Spleen (tissue), 7 donors: ENCODE measurements around the gene COPRS.

Source experiments
- POLR2A ChIP-seq, 3 donors: fragments of 450-650 bp; IDR thresholded peaks; one replicate each; pipeline ENCODE4 v1.5.1; 2017; ENCODE audit warnings: antibody characterized with exemption in 3 of 3, mild to moderate bottlenecking in 1 of 3
- POLR2AphosphoS5 ChIP-seq, 3 donors: sonication (generic); formaldehyde crosslinking; IDR thresholded peaks; one replicate each; pipeline ENCODE4 v1.5.1; 2017; ENCODE audit warnings: antibody characterized with exemption in 3 of 3
- TF ChIP-seq, protein P1 (sequence below), 11 experiments: fragments of 200-600 bp in 7 of 11; fragments of 450-650 bp in 4 of 11; sonication (generic) in 4 of 11; IDR thresholded peaks in 8 of 11; conservative IDR thresholded peaks in 3 of 11; 1 replicate in 7 of 11; 2 replicates in 4 of 11; pipeline versions ENCODE4 v1.4.0 to v1.8.0; 2016 to 2021; ENCODE audit warnings: antibody characterized with exemption in 11 of 11, inconsistent platforms in 4 of 11, mild to moderate bottlenecking in 1 of 11
- donor health status: DM: no; HTN: no; CAD: no; lungs with moderate emphysema.
- donor health status: DM: no; HTN: no; CAD: no.
- donor health status: DM: no; HTN: no; CAD: no.

DNA sequence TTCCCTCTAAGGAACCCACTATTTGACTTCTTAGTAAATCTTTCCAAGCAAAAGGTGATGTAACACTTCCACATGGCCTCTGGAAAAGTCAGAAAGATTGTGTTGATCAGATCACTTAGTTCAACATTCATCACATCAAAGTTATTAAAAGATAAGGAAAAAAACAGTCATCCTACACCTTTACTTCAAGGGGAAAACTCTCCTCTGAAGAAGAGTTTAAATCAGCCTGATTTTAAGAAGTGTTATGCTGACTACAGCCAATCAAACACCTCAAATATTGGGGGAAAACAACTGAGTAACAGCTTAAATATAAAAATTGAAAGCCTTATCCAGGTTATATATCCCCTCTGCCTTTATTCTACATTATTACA, 19.6 kb upstream of the COPRS start:
- TF ChIP-seq POLR2A (IDR thresholded peaks at IDR 0.05), result no peak
- TF ChIP-seq, protein P1, sequence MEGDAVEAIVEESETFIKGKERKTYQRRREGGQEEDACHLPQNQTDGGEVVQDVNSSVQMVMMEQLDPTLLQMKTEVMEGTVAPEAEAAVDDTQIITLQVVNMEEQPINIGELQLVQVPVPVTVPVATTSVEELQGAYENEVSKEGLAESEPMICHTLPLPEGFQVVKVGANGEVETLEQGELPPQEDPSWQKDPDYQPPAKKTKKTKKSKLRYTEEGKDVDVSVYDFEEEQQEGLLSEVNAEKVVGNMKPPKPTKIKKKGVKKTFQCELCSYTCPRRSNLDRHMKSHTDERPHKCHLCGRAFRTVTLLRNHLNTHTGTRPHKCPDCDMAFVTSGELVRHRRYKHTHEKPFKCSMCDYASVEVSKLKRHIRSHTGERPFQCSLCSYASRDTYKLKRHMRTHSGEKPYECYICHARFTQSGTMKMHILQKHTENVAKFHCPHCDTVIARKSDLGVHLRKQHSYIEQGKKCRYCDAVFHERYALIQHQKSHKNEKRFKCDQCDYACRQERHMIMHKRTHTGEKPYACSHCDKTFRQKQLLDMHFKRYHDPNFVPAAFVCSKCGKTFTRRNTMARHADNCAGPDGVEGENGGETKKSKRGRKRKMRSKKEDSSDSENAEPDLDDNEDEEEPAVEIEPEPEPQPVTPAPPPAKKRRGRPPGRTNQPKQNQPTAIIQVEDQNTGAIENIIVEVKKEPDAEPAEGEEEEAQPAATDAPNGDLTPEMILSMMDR (IDR thresholded peaks at IDR 0.05 in 8 of 11, conservative IDR thresholded peaks at IDR 0.05 in 3 of 11), result no peak
- no peak for TF ChIP-seq POLR2AphosphoS5 (IDR thresholded peaks at IDR 0.05)
